Mesothelial cell of epicardium (in vitro differentiated cells): ENCODE data around the gene TXNRD3. TPM values are rescaled to one million over a fixed set of nuclear protein-coding genes. Genes with fewer than 3 reads are reported as not detected.

Experiments
- DNase-seq, 2 experiments: peaks; one replicate each; pipeline ENCODE4 v3.0.0; 2021; ENCODE audit warnings: low spot score in 2 of 2; ENCODE audit not compliant: unreplicated experiment in 2 of 2
- H3K27ac Mint-ChIP-seq: 2 replicates; pipeline ENCODE4 v1.8.0; 2021; ENCODE audit warnings: mixed read lengths
- H3K27me3 Mint-ChIP-seq: 2 replicates; pipeline ENCODE4 v1.8.0; 2021; ENCODE audit warnings: low read depth, mixed read lengths
- H3K36me3 Mint-ChIP-seq: 2 replicates; pipeline ENCODE4 v1.8.0; 2021; ENCODE audit warnings: mixed read lengths
- H3K4me1 Mint-ChIP-seq: 2 replicates; pipeline ENCODE4 v1.8.0; 2021; ENCODE audit warnings: mixed read lengths
- H3K4me3 Mint-ChIP-seq: 2 replicates; pipeline ENCODE4 v1.8.0; 2021; ENCODE audit warnings: mild to moderate bottlenecking, moderate library complexity, mixed read lengths
- H3K9me3 Mint-ChIP-seq: 2 replicates; pipeline ENCODE4 v1.8.0; 2021; ENCODE audit warnings: mixed read lengths
- CTCF ChIP-seq: fragments of 200-600 bp; sonication (generic); IDR thresholded peaks from one replicate; pipeline ENCODE4 v1.5.0; 2021; ENCODE audit warnings: antibody characterized with exemption; ENCODE audit not compliant: unreplicated experiment
- total RNA-seq: library from RNA; stranded (reverse); gene quantifications from 3 replicates; pipeline ENCODE4 v1.2.1, GENCODE V29; 2021

TXNRD3 gene
- total RNA-seq, 1 donor from 2014 or later = 18.4 TPM

- peaks cover 14% of the 10 kb centered on the region for H3K9me3 Mint-ChIP-seq
- H3K4me3 Mint-ChIP-seq = no peak overlapping the region
- no peak overlapping the region for H3K27ac Mint-ChIP-seq
- no peak for DNase-seq
- H3K36me3 Mint-ChIP-seq = peaks cover 2% of the 10 kb centered on the region
- H3K27me3 Mint-ChIP-seq = peaks cover 3% of the 10 kb centered on the region
- TF ChIP-seq CTCF = no peak
- no peaks in the 10 kb centered on the region for H3K4me1 Mint-ChIP-seq
These were observed 76.2 kb downstream of the TXNRD3 start for GRCh38 chr3:126578702-126579101.

- Mint-ChIP-seq H3K27ac (no peak overlapping the region), H3K27me3 (peaks cover 2% of the 10 kb centered on the region), H3K9me3 (peaks cover 13% of the 10 kb centered on the region), H3K36me3 (peaks cover 2% of the 10 kb centered on the region), H3K4me1 (no peaks in the 10 kb centered on the region), H3K4me3 (no peak overlapping the region)
- TF ChIP-seq CTCF = no peak
- DNase-seq = no peak
These were observed 77.7 kb downstream of the TXNRD3 start for GRCh38 chr3:126577261-126577660.

- H3K9me3 Mint-ChIP-seq = no peaks in the 10 kb centered on the region
These were observed 81.3 kb downstream of the TXNRD3 start for GRCh38 chr3:126573492-126574117.

GRCh38 chr3:126571078-126571477 lies 83.8 kb downstream of the TXNRD3 start:
- Mint-ChIP-seq H3K9me3 (no peaks in the 10 kb centered on the region), H3K4me1 (no peaks in the 10 kb centered on the region), H3K36me3 (no peaks in the 10 kb centered on the region), H3K27ac (no peak overlapping the region), H3K4me3 (no peak overlapping the region), H3K27me3 (peaks cover 8% of the 10 kb centered on the region)
- no peak for DNase-seq
- no peak for TF ChIP-seq CTCF

More at GRCh38 chr3:126573492-126574117, 81.3 kb downstream of the TXNRD3 start:
- Mint-ChIP-seq H3K4me3 (no peak overlapping the region), H3K27me3 (no peaks in the 10 kb centered on the region), H3K36me3 (no peaks in the 10 kb centered on the region), H3K27ac (no peak overlapping the region), H3K4me1 (no peaks in the 10 kb centered on the region)
- no peak for TF ChIP-seq CTCF
- DNase-seq = no peak

- no peaks in the 10 kb centered on the region for H3K4me1 Mint-ChIP-seq
- no peaks in the 10 kb centered on the region for H3K9me3 Mint-ChIP-seq
- no peak for TF ChIP-seq CTCF
- H3K27ac Mint-ChIP-seq = no peak overlapping the region
- DNase-seq = no peak
- H3K4me3 Mint-ChIP-seq = no peak overlapping the region
- peaks cover 15% of the 10 kb centered on the region for H3K27me3 Mint-ChIP-seq
- no peaks in the 10 kb centered on the region for H3K36me3 Mint-ChIP-seq
These were observed 84.8 kb downstream of the TXNRD3 start for GRCh38 chr3:126570103-126570541.
